Nephron (organoid): Measurements from ENCODE around the gene DXO.

ENCODE experiments used
- H3K27ac Mint-ChIP-seq, 3 experiments: 2 replicates each; pipeline ENCODE4 v1.8.0; 2020; ENCODE audit warnings: mixed read lengths in 3 of 3, mild to moderate bottlenecking in 2 of 3, moderate library complexity in 1 of 3
- H3K27me3 Mint-ChIP-seq: 2 replicates; pipeline ENCODE4 v1.8.0; 2021; ENCODE audit warnings: low read depth, mild to moderate bottlenecking, moderate library complexity, mixed read lengths
- H3K36me3 Mint-ChIP-seq: 2 replicates; pipeline ENCODE4 v1.8.0; 2020; ENCODE audit warnings: low read depth, mixed read lengths
- H3K4me1 Mint-ChIP-seq: 2 replicates; pipeline ENCODE4 v1.8.0; 2020; ENCODE audit warnings: mixed read lengths
- H3K4me3 Mint-ChIP-seq, 3 experiments: 2 replicates each; pipeline ENCODE4 v1.8.0; 2020; ENCODE audit warnings: mild to moderate bottlenecking in 3 of 3, mixed read lengths in 3 of 3, moderate library complexity in 2 of 3
- H3K9me3 Mint-ChIP-seq: 2 replicates; pipeline ENCODE4 v1.8.0; 2020; ENCODE audit warnings: mixed read lengths
- TF ChIP-seq, protein P1 (sequence below), 3 experiments: fragments of 200-600 bp; sonication (generic); IDR thresholded peaks; one replicate each; pipeline ENCODE4 v1.5.0; 2021; ENCODE audit warnings: antibody characterized with exemption in 3 of 3; ENCODE audit not compliant: unreplicated experiment in 3 of 3

Gene DXO

DNA sequence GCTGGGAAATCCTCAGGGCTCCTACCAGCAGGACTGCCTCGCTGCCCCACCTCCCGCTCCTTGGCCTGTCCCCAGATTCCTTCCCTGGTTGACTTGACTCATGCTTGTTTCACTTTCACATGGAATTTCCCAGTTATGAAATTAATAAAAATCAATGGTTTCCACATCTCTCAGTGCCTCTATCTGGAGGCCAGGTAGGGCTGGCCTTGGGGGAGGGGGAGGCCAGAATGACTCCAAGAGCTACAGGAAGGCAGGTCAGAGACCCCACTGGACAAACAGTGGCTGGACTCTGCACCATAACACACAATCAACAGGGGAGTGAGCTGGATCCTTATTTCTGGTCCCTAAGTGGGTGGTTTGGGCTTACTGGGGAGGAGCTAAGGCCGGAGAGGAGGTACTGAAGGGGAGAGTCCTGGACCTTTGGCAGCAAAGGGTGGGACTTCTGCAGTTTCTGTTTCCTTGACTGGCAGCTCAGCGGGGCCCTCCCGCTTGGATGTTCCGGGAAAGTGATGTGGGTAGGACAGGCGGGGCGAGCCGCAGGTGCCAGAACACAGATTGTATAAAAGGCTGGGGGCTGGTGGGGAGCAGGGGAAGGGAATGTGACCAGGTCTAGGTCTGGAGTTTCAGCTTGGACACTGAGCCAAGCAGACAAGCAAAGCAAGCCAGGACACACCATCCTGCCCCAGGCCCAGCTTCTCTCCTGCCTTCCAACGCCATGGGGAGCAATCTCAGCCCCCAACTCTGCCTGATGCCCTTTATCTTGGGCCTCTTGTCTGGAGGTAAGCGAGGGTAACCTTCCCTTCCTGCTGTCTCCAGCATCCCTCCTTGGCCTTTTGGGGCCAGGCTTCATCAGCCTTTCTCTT lies 26.2 kb downstream of the DXO start, which contains the start of gene CFB:
Gene CFB, plus strand, starts transcription at position 589 of the 863 bp plus-strand sequence. Its CDS starts 127 bp downstream, at position 716.
- Mint-ChIP-seq H3K27me3 (peaks cover 10% of the 10 kb centered on the region), H3K36me3 (peaks cover under 1% of the 10 kb centered on the region), H3K27ac (peak within 1 kb of the TSS in 2 of 3 experiments; percentile 14 to 44), H3K4me3 (no peak within 1 kb of the TSS), H3K9me3 (no peaks in the 10 kb centered on the region), H3K4me1 (peaks cover 7% of the 10 kb centered on the region)
- TF ChIP-seq, protein P1, sequence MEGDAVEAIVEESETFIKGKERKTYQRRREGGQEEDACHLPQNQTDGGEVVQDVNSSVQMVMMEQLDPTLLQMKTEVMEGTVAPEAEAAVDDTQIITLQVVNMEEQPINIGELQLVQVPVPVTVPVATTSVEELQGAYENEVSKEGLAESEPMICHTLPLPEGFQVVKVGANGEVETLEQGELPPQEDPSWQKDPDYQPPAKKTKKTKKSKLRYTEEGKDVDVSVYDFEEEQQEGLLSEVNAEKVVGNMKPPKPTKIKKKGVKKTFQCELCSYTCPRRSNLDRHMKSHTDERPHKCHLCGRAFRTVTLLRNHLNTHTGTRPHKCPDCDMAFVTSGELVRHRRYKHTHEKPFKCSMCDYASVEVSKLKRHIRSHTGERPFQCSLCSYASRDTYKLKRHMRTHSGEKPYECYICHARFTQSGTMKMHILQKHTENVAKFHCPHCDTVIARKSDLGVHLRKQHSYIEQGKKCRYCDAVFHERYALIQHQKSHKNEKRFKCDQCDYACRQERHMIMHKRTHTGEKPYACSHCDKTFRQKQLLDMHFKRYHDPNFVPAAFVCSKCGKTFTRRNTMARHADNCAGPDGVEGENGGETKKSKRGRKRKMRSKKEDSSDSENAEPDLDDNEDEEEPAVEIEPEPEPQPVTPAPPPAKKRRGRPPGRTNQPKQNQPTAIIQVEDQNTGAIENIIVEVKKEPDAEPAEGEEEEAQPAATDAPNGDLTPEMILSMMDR (IDR thresholded peaks at IDR 0.05; ENCODE audit: unreplicated experiment in 3 of 3) = no peak

DNA sequence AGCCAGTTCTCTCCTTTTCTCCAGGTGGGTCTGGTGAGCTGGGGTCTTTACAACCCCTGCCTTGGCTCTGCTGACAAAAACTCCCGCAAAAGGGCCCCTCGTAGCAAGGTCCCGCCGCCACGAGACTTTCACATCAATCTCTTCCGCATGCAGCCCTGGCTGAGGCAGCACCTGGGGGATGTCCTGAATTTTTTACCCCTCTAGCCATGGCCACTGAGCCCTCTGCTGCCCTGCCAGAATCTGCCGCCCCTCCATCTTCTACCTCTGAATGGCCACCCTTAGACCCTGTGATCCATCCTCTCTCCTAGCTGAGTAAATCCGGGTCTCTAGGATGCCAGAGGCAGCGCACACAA lies 26.8 kb downstream of the DXO start:
- H3K4me1 Mint-ChIP-seq = peaks cover 13% of the 10 kb centered on the region
- no peaks in the 10 kb centered on the region for H3K36me3 Mint-ChIP-seq
- TF ChIP-seq, protein P1 (IDR thresholded peaks at IDR 0.05; ENCODE audit: unreplicated experiment in 3 of 3) = no peak
- H3K27ac Mint-ChIP-seq = peak overlapping the region in 2 of 3 experiments; percentile 14 to 44
- H3K9me3 Mint-ChIP-seq = no peaks in the 10 kb centered on the region
- H3K4me3 Mint-ChIP-seq = no peak overlapping the region
- peaks cover 14% of the 10 kb centered on the region for H3K27me3 Mint-ChIP-seq

DNA sequence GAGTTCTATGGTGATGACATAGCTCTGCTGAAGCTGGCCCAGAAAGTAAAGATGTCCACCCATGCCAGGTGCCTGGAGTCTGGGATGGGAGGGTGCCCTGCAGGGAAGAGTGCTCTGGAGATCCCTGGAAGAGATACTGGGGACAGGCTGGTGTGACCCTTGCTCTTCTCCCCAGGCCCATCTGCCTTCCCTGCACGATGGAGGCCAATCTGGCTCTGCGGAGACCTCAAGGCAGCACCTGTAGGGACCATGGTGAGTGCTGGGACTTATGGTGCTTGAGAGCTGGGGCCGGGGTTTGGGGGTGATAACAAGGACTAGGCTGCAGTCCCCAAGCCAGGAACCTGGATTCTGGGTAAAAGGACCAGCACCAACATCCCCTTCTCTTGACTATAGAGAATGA lies 28.2 kb downstream of the DXO start:
- peaks cover 13% of the 10 kb centered on the region for H3K4me1 Mint-ChIP-seq
- H3K27ac Mint-ChIP-seq = no peak overlapping the region
- H3K27me3 Mint-ChIP-seq = peaks cover 14% of the 10 kb centered on the region
- H3K36me3 Mint-ChIP-seq = no peaks in the 10 kb centered on the region
- TF ChIP-seq, protein P1 (IDR thresholded peaks at IDR 0.05; ENCODE audit: unreplicated experiment in 3 of 3) = no peak
- H3K4me3 Mint-ChIP-seq = no peak overlapping the region
- H3K9me3 Mint-ChIP-seq = no peaks in the 10 kb centered on the region

DNA sequence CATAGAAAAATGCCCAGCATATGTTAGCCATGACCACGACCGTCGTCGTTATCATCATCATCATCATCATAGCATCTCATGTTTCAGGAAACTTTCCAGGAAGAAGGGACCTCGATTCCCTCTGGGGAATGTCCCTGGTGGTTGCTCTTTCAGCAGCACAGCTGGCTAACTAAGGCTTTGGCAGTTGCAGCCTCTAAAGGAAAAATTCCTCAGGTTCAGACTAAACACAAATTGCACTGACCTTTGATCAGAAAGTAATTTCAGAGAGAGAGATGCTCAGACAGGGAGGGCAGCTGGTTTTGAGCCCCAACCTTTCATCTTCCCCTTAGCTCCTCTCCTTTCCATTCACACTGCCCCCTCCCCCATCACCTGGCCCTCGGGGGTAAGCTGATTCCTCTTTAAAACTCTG lies 31.7 kb downstream of the DXO start:
- peaks cover 7% of the 10 kb centered on the region for H3K4me1 Mint-ChIP-seq
- H3K27me3 Mint-ChIP-seq = peaks cover 10% of the 10 kb centered on the region
- peak overlapping the region; percentile 70 to 82 (median 72) for H3K27ac Mint-ChIP-seq

DNA sequence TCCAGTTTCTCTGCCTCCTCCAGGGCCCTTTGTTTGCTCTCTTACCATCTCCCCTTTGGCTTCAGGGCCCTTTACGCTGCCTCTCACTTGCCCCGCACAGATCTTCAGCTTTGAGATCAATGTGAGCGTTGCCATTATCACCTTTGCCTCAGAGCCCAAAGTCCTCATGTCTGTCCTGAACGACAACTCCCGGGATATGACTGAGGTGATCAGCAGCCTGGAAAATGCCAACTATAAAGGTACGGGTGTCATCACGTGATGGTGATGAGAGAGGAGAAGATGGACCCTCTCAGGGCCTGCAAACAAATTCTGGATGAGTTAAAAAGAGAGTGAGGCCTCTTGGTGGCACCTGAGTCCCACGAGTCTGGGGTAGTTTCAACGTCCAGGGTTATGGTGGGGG lies 36.1 kb downstream of the DXO start:
- TF ChIP-seq, protein P1 (IDR thresholded peaks at IDR 0.05; ENCODE audit: unreplicated experiment in 3 of 3) = no peak
- Mint-ChIP-seq H3K36me3 (no peaks in the 10 kb centered on the region), H3K4me1 (peaks cover 7% of the 10 kb centered on the region), H3K9me3 (no peaks in the 10 kb centered on the region), H3K27me3 (peaks cover 5% of the 10 kb centered on the region), H3K27ac (no peak overlapping the region), H3K4me3 (no peak overlapping the region)

More for the DNA sequence above, 31.7 kb downstream of the DXO start:
- Mint-ChIP-seq H3K36me3 (no peaks in the 10 kb centered on the region), H3K9me3 (no peaks in the 10 kb centered on the region), H3K4me3 (no peak overlapping the region)
- TF ChIP-seq, protein P1 (IDR thresholded peaks at IDR 0.05; ENCODE audit: unreplicated experiment in 3 of 3) = no peak

DNA sequence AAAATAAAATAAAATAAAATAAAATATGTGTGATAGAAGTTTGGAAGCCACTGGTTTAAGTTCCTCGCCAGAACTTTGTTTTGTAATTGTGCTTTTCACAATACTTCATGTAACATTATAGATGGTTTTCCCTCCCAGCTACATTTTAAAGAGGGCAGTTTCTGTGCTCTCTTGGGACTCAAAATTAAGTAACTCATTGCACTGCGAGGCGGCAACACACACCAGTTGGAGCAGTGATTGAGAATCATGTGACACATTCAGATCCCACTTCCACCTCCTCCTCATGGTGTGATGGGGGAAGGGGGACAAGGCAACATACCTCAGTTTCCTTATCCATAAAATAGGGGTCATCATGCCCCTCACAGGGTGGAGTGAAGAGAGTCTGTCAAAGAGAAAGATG lies 36.9 kb downstream of the DXO start:
- Mint-ChIP-seq H3K4me3 (no peak overlapping the region), H3K27me3 (no peaks in the 10 kb centered on the region), H3K4me1 (no peaks in the 10 kb centered on the region), H3K36me3 (no peaks in the 10 kb centered on the region), H3K27ac (no peak overlapping the region), H3K9me3 (no peaks in the 10 kb centered on the region)
- TF ChIP-seq, protein P1 (IDR thresholded peaks at IDR 0.05; ENCODE audit: unreplicated experiment in 3 of 3) = no peak
